ENCODE data around the gene CES1. TPM values are rescaled to one million over a fixed set of nuclear protein-coding genes. Genes with fewer than 3 reads are reported as not detected.
A peak's percentile ranks its signal among the peaks of the same experiment; 100 is the strongest.

CES1 gene
- total RNA-seq, 1 experiment from 2014 or later: 1.5 TPM

DNA sequence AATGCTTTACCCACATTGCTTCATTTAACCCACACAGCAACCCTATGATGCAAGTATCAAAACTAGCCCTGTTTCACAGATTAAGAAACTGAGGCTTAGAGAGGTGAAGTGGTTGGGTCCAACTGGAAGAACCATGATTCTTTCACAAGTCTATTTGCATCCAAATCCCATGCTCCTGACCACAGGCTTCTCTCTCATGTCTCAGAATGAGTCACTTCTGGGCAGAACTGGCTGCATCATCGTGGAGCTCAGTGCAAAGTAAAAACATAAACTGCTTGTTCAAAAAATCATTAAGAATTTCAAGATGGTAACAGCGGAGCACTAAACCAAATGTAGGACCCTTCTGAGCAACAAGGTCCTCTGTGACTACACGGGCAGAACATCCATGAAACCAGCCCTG is 20.2 kb upstream of the CES1 start:
- ATAC-seq (no peak), DNase-seq (ENCODE audit: low spot score) (no peak)
- Mint-ChIP-seq H3K4me3 (no peak overlapping the region), H3K9me3 (0 out of 2 replicates have a peak, but pooled peaks cover 4% of the 10 kb centered on the region), H3K4me1 (no peaks in the 10 kb centered on the region), H3K27ac (no peak overlapping the region), H3K36me3 (no peaks in the 10 kb centered on the region), H3K27me3 (ENCODE audit: low read depth) (no peaks in the 10 kb centered on the region; the same call in 1 of the 2 replicates)
- ChIA-PET POLR2A (no interaction called here), CTCF (no interaction called here)
- TF ChIP-seq ETV6 (CRISPR knock-in tag; IDR thresholded peaks at IDR 0.05): no peak
- no peak for TF ChIP-seq CTCF (IDR thresholded peaks at IDR 0.05)
- no peak for TF ChIP-seq NR2C2 (CRISPR knock-in tag; IDR thresholded peaks at IDR 0.05)
- no peak for TF ChIP-seq ZBTB21 (CRISPR knock-in tag; IDR thresholded peaks at IDR 0.05; ENCODE audit: borderline replicate concordance)
- no peak for TF ChIP-seq OVOL2 (CRISPR knock-in tag; IDR thresholded peaks at IDR 0.05; ENCODE audit: borderline replicate concordance)
- TF ChIP-seq KAT7 (CRISPR knock-in tag; IDR thresholded peaks at IDR 0.05; ENCODE audit: borderline replicate concordance): no peak
- no peak for TF ChIP-seq CREB1 (CRISPR knock-in tag; IDR thresholded peaks at IDR 0.05)
- TF ChIP-seq ZNF423 (CRISPR knock-in tag; IDR thresholded peaks at IDR 0.05): no peak
- TF ChIP-seq, protein P1, sequence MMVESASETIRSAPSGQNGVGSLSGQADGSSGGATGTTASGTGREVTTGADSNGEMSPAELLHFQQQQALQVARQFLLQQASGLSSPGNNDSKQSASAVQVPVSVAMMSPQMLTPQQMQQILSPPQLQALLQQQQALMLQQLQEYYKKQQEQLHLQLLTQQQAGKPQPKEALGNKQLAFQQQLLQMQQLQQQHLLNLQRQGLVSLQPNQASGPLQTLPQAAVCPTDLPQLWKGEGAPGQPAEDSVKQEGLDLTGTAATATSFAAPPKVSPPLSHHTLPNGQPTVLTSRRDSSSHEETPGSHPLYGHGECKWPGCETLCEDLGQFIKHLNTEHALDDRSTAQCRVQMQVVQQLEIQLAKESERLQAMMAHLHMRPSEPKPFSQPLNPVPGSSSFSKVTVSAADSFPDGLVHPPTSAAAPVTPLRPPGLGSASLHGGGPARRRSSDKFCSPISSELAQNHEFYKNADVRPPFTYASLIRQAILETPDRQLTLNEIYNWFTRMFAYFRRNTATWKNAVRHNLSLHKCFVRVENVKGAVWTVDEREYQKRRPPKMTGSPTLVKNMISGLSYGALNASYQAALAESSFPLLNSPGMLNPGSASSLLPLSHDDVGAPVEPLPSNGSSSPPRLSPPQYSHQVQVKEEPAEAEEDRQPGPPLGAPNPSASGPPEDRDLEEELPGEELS (CRISPR knock-in tag; IDR thresholded peaks at IDR 0.05): no peak
- TF ChIP-seq PRDM15 (CRISPR knock-in tag; IDR thresholded peaks at IDR 0.05): no peak

DNA sequence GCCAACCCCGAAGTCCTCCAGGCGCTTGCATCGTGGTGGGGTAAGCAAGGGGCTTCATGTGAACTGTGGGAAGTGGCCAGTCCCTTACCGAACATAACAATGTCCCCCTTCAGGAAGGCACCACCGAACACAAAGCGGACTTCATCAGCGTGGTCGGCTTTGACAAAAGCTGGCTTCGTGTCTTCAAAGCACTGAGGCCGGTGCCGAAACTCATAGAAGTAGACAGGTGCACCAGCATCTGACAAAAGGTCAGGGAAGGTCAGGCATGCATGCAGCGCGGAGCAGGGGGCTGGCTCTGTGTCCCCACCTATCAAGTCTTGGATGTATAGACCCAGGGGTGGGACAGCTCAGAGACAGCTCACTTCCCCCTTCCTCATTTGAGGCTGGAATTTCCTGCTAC is 16.6 kb upstream of the CES1 start:
- H3K36me3 Mint-ChIP-seq: no peaks in the 10 kb centered on the region
- ATAC-seq: peak; percentile 34; the same call in 1 of the 2 replicates
- no peaks in the 10 kb centered on the region for H3K9me3 Mint-ChIP-seq
- H3K4me1 Mint-ChIP-seq: no peaks in the 10 kb centered on the region
- DNase-seq (ENCODE audit: low spot score): no peak
- H3K27me3 Mint-ChIP-seq (ENCODE audit: low read depth): no peaks in the 10 kb centered on the region
- POLR2A ChIA-PET: no interaction called here
- CTCF ChIA-PET: interaction anchor here (1.1 kb wide), 1 partner anchor 384 kb away, joined by 3 read pairs; no protein-coding TSS in a partner anchor
- H3K27ac Mint-ChIP-seq: no peak overlapping the region
- no peak overlapping the region for H3K4me3 Mint-ChIP-seq
- TF ChIP-seq ESRRA (CRISPR knock-in tag; IDR thresholded peaks at IDR 0.05; ENCODE audit: borderline replicate concordance) (no peak), ZNF121 (CRISPR knock-in tag; IDR thresholded peaks at IDR 0.05) (no peak), MLX (CRISPR knock-in tag; IDR thresholded peaks at IDR 0.05) (no peak), NFE2L1 (CRISPR knock-in tag; IDR thresholded peaks at IDR 0.05) (no peak), PREB (CRISPR knock-in tag; IDR thresholded peaks at IDR 0.05; ENCODE audit: borderline replicate concordance) (no peak), MXD4 (CRISPR knock-in tag; IDR thresholded peaks at IDR 0.05; ENCODE audit: borderline replicate concordance) (no peak), ZNF512 (CRISPR knock-in tag; IDR thresholded peaks at IDR 0.05; ENCODE audit: borderline replicate concordance) (no peak), TEAD1 (CRISPR knock-in tag; IDR thresholded peaks at IDR 0.05) (no peak)
- TF ChIP-seq, protein P2, sequence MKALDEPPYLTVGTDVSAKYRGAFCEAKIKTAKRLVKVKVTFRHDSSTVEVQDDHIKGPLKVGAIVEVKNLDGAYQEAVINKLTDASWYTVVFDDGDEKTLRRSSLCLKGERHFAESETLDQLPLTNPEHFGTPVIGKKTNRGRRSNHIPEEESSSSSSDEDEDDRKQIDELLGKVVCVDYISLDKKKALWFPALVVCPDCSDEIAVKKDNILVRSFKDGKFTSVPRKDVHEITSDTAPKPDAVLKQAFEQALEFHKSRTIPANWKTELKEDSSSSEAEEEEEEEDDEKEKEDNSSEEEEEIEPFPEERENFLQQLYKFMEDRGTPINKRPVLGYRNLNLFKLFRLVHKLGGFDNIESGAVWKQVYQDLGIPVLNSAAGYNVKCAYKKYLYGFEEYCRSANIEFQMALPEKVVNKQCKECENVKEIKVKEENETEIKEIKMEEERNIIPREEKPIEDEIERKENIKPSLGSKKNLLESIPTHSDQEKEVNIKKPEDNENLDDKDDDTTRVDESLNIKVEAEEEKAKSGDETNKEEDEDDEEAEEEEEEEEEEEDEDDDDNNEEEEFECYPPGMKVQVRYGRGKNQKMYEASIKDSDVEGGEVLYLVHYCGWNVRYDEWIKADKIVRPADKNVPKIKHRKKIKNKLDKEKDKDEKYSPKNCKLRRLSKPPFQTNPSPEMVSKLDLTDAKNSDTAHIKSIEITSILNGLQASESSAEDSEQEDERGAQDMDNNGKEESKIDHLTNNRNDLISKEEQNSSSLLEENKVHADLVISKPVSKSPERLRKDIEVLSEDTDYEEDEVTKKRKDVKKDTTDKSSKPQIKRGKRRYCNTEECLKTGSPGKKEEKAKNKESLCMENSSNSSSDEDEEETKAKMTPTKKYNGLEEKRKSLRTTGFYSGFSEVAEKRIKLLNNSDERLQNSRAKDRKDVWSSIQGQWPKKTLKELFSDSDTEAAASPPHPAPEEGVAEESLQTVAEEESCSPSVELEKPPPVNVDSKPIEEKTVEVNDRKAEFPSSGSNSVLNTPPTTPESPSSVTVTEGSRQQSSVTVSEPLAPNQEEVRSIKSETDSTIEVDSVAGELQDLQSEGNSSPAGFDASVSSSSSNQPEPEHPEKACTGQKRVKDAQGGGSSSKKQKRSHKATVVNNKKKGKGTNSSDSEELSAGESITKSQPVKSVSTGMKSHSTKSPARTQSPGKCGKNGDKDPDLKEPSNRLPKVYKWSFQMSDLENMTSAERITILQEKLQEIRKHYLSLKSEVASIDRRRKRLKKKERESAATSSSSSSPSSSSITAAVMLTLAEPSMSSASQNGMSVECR (CRISPR knock-in tag; IDR thresholded peaks at IDR 0.05; ENCODE audit: borderline replicate concordance): no peak
